Breast epithelium (tissue), 3 donors: ENCODE data around the gene DCN.

Experiments used
- CTCF ChIP-seq, 3 donors: fragments of 450-650 bp; IDR thresholded peaks; one replicate each; pipeline ENCODE4 v1.5.1; 2016 to 2017; ENCODE audit warnings: antibody characterized with exemption in 3 of 3, mild to moderate bottlenecking in 3 of 3, moderate library complexity in 3 of 3
- POLR2A ChIP-seq: fragments of 450-650 bp; IDR thresholded peaks from one replicate; pipeline ENCODE4 v1.6.1; 2016; ENCODE audit warnings: antibody characterized with exemption, mild to moderate bottlenecking, moderate library complexity

DNA sequence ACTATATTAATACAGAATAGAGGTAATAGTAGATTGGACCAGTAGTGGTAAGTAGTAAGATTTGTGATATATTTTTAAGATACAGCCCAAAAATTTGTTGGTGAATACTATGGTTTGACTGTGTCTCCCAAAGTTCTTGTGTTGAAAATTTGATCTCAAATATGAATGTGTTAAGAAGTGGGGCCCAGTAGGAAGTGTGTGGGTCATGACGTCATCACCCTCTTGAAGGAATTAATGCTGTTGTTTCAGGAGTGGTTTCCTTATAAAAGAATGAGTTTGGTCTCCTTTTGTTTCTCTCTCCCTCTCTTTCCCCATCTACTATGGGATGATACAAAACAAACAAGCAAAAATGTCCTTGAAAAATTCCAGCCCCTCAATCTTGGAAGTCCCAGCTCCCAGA, 87.7 kb downstream of the DCN start:
- TF ChIP-seq POLR2A = no peak
- TF ChIP-seq CTCF (IDR thresholded peaks at IDR 0.05) = no peak
